ENCODE data around the gene FLAD1.
A peak's percentile ranks its signal among the peaks of the same experiment; 100 is the strongest.

DNA sequence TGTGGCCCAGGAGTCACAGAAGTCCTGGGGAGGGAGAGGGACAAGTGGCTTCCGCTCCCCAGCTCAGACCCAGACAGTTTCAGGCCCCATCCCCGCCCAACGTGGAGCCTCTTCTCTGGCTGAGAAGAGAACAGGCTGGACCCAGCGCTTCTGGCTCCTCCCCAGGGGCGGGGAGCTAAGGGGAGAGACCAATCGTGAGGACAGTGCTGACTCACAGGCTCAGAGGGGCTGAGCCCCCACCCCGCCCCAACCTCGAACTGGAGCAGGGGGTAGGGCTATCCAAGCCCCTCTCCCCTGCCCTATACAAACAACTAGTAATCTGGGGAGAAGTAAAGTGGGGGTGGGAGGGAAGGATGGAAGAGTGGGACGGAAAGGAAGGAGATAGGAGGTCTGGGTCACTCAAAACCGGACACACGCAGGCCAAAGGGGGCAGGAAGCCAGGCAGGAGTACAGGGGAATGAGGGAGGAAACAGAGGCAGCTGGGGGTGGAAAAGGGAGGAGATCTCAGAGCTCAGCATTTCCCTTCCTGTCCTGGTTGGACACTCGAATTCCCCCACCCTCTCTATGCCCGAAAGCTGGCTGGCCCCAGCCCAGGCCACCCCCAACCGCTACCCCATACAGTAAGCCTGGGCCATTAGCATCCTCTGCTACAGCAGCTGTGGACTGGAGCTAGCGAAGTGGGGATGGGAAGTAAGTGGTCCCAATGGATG lies 12.4 kb upstream of the FLAD1 start, which contains the start of gene SHC1:
- peak; percentile 91 to 92 for TF ChIP-seq POLR2A (IDR thresholded peaks at IDR 0.05)
- TF ChIP-seq, protein P1, sequence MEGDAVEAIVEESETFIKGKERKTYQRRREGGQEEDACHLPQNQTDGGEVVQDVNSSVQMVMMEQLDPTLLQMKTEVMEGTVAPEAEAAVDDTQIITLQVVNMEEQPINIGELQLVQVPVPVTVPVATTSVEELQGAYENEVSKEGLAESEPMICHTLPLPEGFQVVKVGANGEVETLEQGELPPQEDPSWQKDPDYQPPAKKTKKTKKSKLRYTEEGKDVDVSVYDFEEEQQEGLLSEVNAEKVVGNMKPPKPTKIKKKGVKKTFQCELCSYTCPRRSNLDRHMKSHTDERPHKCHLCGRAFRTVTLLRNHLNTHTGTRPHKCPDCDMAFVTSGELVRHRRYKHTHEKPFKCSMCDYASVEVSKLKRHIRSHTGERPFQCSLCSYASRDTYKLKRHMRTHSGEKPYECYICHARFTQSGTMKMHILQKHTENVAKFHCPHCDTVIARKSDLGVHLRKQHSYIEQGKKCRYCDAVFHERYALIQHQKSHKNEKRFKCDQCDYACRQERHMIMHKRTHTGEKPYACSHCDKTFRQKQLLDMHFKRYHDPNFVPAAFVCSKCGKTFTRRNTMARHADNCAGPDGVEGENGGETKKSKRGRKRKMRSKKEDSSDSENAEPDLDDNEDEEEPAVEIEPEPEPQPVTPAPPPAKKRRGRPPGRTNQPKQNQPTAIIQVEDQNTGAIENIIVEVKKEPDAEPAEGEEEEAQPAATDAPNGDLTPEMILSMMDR (IDR thresholded peaks at IDR 0.05): peak in 1 of 5 experiments; percentile 5
- TF ChIP-seq EP300 (IDR thresholded peaks at IDR 0.05): peak in 1 of 2 donors; percentile 89

Data from tibial nerve (tissue), 4 donors.